Small intestine (tissue), 7 donors: Measurements from ENCODE around the gene FTO. TPM values are rescaled to one million over a fixed set of nuclear protein-coding genes. Genes with fewer than 3 reads are reported as not detected.

Experiments
- DNase-seq, 2 donors: peaks; one replicate each; pipeline versions ENCODE4 v3.0.0 to v3.0.0-alpha.2; 2013
- FAIRE-seq: peaks from 2 replicates; lab custom pipeline; 2012; peaks lifted over from hg19 to GRCh38; lab: Jason Lieb, UNC
- H3K27ac ChIP-seq, 3 donors: one replicate each; pipeline ENCODE4 v1.5.1; 2013; ENCODE audit warnings: low read length in 2 of 3, mild to moderate bottlenecking in 2 of 3, control low read depth in 1 of 3, inconsistent platforms in 1 of 3, low read depth in 1 of 3, moderate library complexity in 1 of 3
- H3K27me3 ChIP-seq, 3 donors: one replicate each; pipeline ENCODE4 v1.6.1; 2013; ENCODE audit warnings: low read length in 3 of 3, inconsistent platforms in 1 of 3; ENCODE audit not compliant: control insufficient read depth in 3 of 3, insufficient read depth in 3 of 3
- H3K36me3 ChIP-seq, 3 donors: one replicate each; pipeline ENCODE4 v1.6.1; 2013; ENCODE audit warnings: low read length in 3 of 3, inconsistent platforms in 1 of 3, low read depth in 1 of 3, mild to moderate bottlenecking in 1 of 3, moderate library complexity in 1 of 3; ENCODE audit not compliant: control insufficient read depth in 3 of 3, insufficient read depth in 2 of 3
- H3K4me1 ChIP-seq, 3 donors: one replicate each; pipeline ENCODE4 v1.6.1; 2013; ENCODE audit warnings: low read length in 2 of 3, inconsistent platforms in 1 of 3, low read depth in 1 of 3, mild to moderate bottlenecking in 1 of 3, moderate library complexity in 1 of 3; ENCODE audit not compliant: control insufficient read depth in 3 of 3, insufficient read depth in 2 of 3
- H3K4me3 ChIP-seq, 3 donors: one replicate each; pipeline ENCODE4 v1.5.1; 2013; ENCODE audit warnings: low read length in 3 of 3, control low read depth in 1 of 3, inconsistent platforms in 1 of 3, low read depth in 1 of 3, mild to moderate bottlenecking in 1 of 3, moderate library complexity in 1 of 3
- H3K9me3 ChIP-seq, 2 donors: one replicate each; pipeline ENCODE4 v1.6.1; 2013; ENCODE audit warnings: low read depth in 1 of 2, low read length in 1 of 2; ENCODE audit not compliant: control insufficient read depth in 2 of 2, insufficient read depth in 1 of 2
- WGBS, 3 donors: extraction: QIAGEN DNeasy Blood & Tissue Kit; methylation state at CpG; one replicate each; pipeline ENCODE4 v1.1.7; 2013; 5-methylcytosine and 5-hydroxymethylcytosine counted together
- polyA plus RNA-seq, 4 donors: library from polyadenylated mRNA; stranded (reverse) in 3 of 4; unstranded in 1 of 4; fragments of 200-250 nt in 3 of 4; fragments of 120-200 nt in 1 of 4; gene quantifications; one replicate each; pipeline versions ENCODE4 v1.2.1 to v1.2.3, GENCODE V29; 2013
- donor health status: healthy with polysubstance abuse.
- donor health status: control.
- donor health status: control.
- donor health status: Bipolar disorder and iron deficiency.
- donor health status: healthy.

Gene FTO
- polyA plus RNA-seq, 4 donors: 5.4 to 36.8 (median 12.2) TPM

GRCh38 chr16:53964145-53964790, 260.3 kb downstream of the FTO start:
- DNase-seq: no peak
- Histone ChIP-seq H3K27ac (no peak overlapping the region), H3K36me3 (peaks cover 0 to under 1% (median 0%) of the 10 kb centered on the region in 3 donors), H3K27me3 (no peaks in the 10 kb centered on the region), H3K9me3 (no peaks in the 10 kb centered on the region), H3K4me3 (no peak overlapping the region), H3K4me1 (no peaks in the 10 kb centered on the region)
- no peak for FAIRE-seq

GRCh38 chr16:53966821-53967571, 263.0 kb downstream of the FTO start:
- 82 to 87% (median 83%) methylated on average over 14 of the region's 14 CpGs for WGBS, 3 donors
- no peak for FAIRE-seq

GRCh38 chr16:53967572-53967971, 263.6 kb downstream of the FTO start:
- FAIRE-seq (no peak), DNase-seq (no peak)
- WGBS, 3 donors: 95 to 96% (median 96%) methylated on average over 6 of the region's 6 CpGs
- H3K4me1 ChIP-seq: no peaks in the 10 kb centered on the region
- H3K27ac ChIP-seq: no peak overlapping the region
- no peak overlapping the region for H3K4me3 ChIP-seq
- H3K36me3 ChIP-seq: peaks cover 0 to 2% (median 0%) of the 10 kb centered on the region in 3 donors
- H3K9me3 ChIP-seq: no peaks in the 10 kb centered on the region
- H3K27me3 ChIP-seq: no peaks in the 10 kb centered on the region

More at GRCh38 chr16:53966821-53967571, 263.0 kb downstream of the FTO start:
- Histone ChIP-seq H3K27me3 (no peaks in the 10 kb centered on the region), H3K9me3 (no peaks in the 10 kb centered on the region), H3K27ac (no peak overlapping the region), H3K36me3 (peaks cover 0 to 2% (median 0%) of the 10 kb centered on the region in 3 donors), H3K4me1 (no peaks in the 10 kb centered on the region), H3K4me3 (no peak overlapping the region)
- DNase-seq: no peak

- no peak overlapping the region for H3K27ac ChIP-seq
- no peaks in the 10 kb centered on the region for H3K4me1 ChIP-seq
- FAIRE-seq (no peak), DNase-seq (no peak)
- H3K36me3 ChIP-seq: peaks cover 0 to 2% (median 0%) of the 10 kb centered on the region in 3 donors
- no peaks in the 10 kb centered on the region for H3K9me3 ChIP-seq
- no peak overlapping the region for H3K4me3 ChIP-seq
- H3K27me3 ChIP-seq: no peaks in the 10 kb centered on the region
- 86 to 89% (median 86%) methylated on average over 2 of the region's 2 CpGs for WGBS, 3 donors
Measured at GRCh38 chr16:53968454-53968853, 264.5 kb downstream of the FTO start.

- Histone ChIP-seq H3K36me3 (peaks cover 0 to 2% (median 0%) of the 10 kb centered on the region in 3 donors), H3K27me3 (no peaks in the 10 kb centered on the region), H3K9me3 (no peaks in the 10 kb centered on the region), H3K27ac (no peak overlapping the region), H3K4me1 (no peaks in the 10 kb centered on the region), H3K4me3 (no peak overlapping the region)
- WGBS, 3 donors: 89 to 95% (median 93%) methylated on average over 1 of the region's 1 CpG
- no peak for DNase-seq
- FAIRE-seq: no peak
Measured at GRCh38 chr16:53968896-53969295, 264.9 kb downstream of the FTO start.

- DNase-seq (no peak), FAIRE-seq (no peak)
- Histone ChIP-seq H3K27me3 (no peaks in the 10 kb centered on the region), H3K4me3 (no peak overlapping the region), H3K27ac (no peak overlapping the region), H3K9me3 (no peaks in the 10 kb centered on the region), H3K4me1 (no peaks in the 10 kb centered on the region), H3K36me3 (peaks cover 0 to 2% (median 0%) of the 10 kb centered on the region in 3 donors)
- WGBS, 3 donors: 90 to 96% (median 90%) methylated on average over 5 of the region's 5 CpGs
Measured at GRCh38 chr16:53971616-53972015, 267.7 kb downstream of the FTO start.

- Histone ChIP-seq H3K27ac (no peak overlapping the region), H3K9me3 (no peaks in the 10 kb centered on the region), H3K27me3 (no peaks in the 10 kb centered on the region), H3K4me3 (no peak overlapping the region), H3K4me1 (no peaks in the 10 kb centered on the region), H3K36me3 (peaks cover 0 to 2% (median 0%) of the 10 kb centered on the region in 3 donors)
- DNase-seq (no peak), FAIRE-seq (no peak)
- 97 to 98% (median 98%) methylated on average over 4 of the region's 4 CpGs for WGBS, 3 donors
Measured at GRCh38 chr16:53973021-53973420, 269.1 kb downstream of the FTO start.

GRCh38 chr16:53974484-53975080, 270.6 kb downstream of the FTO start:
- Histone ChIP-seq H3K4me3 (no peak overlapping the region), H3K4me1 (no peaks in the 10 kb centered on the region), H3K27me3 (no peaks in the 10 kb centered on the region), H3K36me3 (no peaks in the 10 kb centered on the region), H3K27ac (no peak overlapping the region), H3K9me3 (no peaks in the 10 kb centered on the region)
- FAIRE-seq (no peak), DNase-seq (no peak)
- WGBS, 3 donors: 58 to 72% (median 72%) methylated on average over 4 of the region's 4 CpGs
